WI38 (cell line): ENCODE measurements around the gene FMNL2.

Experiments
- H3K4me3 ChIP-seq: 2 replicates; pipeline ENCODE4 v1.5.1; 2011; ENCODE audit warnings: low read depth, mild to moderate bottlenecking, control low read depth, low read length
- CTCF ChIP-seq: IDR thresholded peaks from 2 replicates; pipeline ENCODE4 v1.5.1; 2012; ENCODE audit warnings: low read depth, mild to moderate bottlenecking, control low read depth, low read length

FMNL2 gene

GRCh38 chr2:152433791-152434190 is 98.8 kb downstream of the FMNL2 start:
- TF ChIP-seq CTCF: no peak
- no peak overlapping the region for H3K4me3 ChIP-seq

DNA sequence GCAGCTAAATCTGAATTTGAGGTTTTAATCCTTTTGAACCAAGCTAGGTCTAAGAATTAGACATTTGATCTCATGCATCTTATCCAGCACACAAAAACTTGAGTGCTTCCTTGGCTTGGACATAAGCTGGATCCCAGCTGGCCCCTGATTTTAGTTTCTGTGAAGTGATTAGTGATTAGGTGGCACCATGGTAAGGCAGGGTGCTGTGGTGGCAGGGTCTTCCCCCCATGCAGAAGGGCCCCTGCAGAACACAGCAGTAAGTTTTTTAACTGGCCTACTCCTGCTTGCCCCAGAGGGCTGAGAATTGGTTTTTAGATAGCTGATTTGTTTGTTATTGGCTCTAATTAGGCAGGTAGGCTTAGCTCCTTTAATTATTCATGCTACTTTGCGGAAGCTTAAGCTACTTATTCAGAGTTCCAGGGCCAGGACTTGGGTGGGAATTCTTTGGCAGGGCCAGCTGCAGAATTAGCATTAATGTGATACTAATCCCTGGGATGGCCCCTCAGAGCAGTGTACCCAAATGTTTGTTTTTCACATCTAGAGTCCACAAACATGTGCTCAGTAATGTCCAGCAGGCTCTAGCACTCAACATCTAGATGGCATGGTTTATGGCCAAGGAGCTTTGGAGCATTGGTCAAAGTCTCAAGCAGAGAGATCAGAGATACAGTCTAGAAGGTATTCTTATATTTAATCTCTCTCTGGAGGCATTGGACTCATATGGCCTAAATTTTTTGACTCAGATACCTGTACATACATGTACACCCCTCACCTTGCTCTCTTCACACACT is 99.6 kb downstream of the FMNL2 start:
- no peak for TF ChIP-seq CTCF

DNA sequence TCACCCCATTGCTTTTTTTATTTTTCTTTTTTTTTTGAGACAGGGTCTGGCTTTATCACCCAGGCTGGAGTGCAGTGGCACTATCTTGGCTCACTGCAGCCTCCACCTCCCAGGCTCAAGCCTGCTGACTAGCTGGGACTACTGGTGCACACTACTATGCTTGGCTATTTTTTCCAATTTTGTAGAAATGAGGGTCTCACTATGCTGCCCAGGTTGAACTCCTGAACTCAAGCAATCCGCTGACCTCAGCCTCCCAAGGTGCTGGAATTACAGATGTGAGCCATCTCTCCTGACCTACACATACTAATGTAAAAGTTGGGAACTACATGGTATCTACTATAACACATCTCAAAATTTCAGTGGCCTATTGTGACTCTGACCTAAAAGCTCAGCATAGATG is 101.2 kb downstream of the FMNL2 start:
- TF ChIP-seq CTCF: no peak
- no peak overlapping the region for H3K4me3 ChIP-seq

More for the DNA sequence above, 99.6 kb downstream of the FMNL2 start:
- H3K4me3 ChIP-seq: no peak overlapping the region

GRCh38 chr2:152437276-152438108 is 102.5 kb downstream of the FMNL2 start:
- TF ChIP-seq CTCF: no peak
- H3K4me3 ChIP-seq: no peak overlapping the region

DNA sequence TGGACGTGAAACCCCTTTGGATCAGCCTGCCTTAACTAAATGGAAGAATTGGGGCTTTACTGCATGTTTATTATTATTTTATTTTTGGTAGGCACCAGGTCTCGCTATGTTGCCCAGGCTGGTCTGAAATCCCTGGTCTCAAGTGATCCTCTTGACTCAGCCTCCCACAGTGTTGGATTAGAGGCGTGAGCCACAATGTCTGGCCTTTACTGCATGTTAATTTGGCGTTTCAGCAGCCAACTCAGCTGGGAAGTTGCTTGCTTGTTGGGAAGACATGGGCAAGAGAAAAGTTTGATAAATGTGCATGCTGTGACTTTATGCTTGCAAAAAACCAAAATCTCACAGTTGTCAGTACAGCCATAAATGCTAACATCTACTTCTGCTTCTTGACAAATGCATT is 105.1 kb downstream of the FMNL2 start:
- TF ChIP-seq CTCF: no peak
- no peak overlapping the region for H3K4me3 ChIP-seq

DNA sequence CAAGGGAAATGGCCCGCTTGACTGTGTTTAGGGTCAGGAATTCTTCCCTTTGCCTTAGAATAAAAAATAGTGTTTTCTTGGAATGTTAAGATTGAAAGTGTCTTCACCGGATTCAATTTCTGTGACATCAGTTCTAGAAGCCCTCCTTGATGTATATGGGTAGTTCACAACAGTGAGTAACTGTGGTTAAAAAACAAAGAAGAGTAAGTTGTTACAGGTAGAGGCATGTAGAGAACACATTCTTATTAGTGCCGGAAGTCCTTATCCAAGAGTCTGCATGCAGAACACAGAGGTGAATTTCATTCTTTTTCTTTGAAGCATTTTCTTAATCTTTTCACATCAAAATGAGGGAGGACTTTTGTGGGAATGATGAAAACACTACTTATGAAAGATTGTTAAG is 105.5 kb downstream of the FMNL2 start:
- TF ChIP-seq CTCF: no peak
- no peak overlapping the region for H3K4me3 ChIP-seq

DNA sequence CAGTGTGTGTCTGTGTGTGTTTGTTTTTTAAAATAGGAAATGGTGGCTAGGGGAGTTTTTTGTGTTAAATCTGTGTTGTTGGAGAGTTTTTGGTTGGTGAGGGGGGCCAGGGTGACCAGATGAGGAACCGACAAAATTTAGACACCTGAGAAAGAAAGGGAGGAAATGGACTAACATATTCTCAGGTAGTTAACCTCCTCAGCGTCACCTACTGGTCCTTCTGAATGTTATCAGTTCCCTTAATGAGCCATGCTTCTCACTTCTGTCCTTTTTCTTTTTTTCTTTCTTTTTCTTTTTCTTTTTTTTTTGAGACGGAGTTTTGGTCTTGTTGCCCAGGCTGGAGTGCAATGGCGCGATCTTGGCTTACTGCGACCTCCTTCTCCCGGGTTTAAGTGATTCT is 107.0 kb downstream of the FMNL2 start:
- TF ChIP-seq CTCF: no peak
- H3K4me3 ChIP-seq: no peak overlapping the region
